K562 (cell line): ENCODE data around the gene FRAT2. TPM values are rescaled to one million over a fixed set of nuclear protein-coding genes. Genes with fewer than 3 reads are reported as not detected.
A peak's percentile ranks its signal among the peaks of the same experiment; 100 is the strongest.

ENCODE experiments used
- CBFA2T3 ChIP-seq: fragments of 450-650 bp; IDR thresholded peaks from 2 replicates; pipeline ENCODE4 v1.6.1; 2017
- CLOCK ChIP-seq: fragments of 250-450 bp; sonication (Bioruptor Pico); IDR thresholded peaks from 2 replicates; pipeline ENCODE4 v1.4.0; 2020; ENCODE audit warnings: mild to moderate bottlenecking, moderate library complexity, borderline replicate concordance
- EP400 ChIP-seq: fragments of 450-650 bp; IDR thresholded peaks from 2 replicates; pipeline ENCODE4 v1.6.1; 2017; ENCODE audit warnings: antibody characterized with exemption, mild to moderate bottlenecking, moderate library complexity
- ESRRB ChIP-seq: fragments of 250-450 bp; sonication (Bioruptor Pico); IDR thresholded peaks from 2 replicates; pipeline ENCODE4 v1.5.0; 2020; ENCODE audit warnings: mild to moderate bottlenecking, moderate library complexity, borderline replicate concordance
- MBD2 ChIP-seq: sonication (generic); IDR thresholded peaks from 2 replicates; pipeline ENCODE4 v1.6.1; 2016; ENCODE audit warnings: low read depth, borderline replicate concordance
- MYNN ChIP-seq, 2 experiments: sonication (generic); formaldehyde crosslinking in 1 of 2; IDR thresholded peaks; 2 replicates each; pipeline versions ENCODE4 v1.5.0 to v1.6.1; 2016 to 2020; ENCODE audit warnings: antibody characterized with exemption in 1 of 2, missing genetic modification reagents in 1 of 2
- SIX5 ChIP-seq, 2 experiments: IDR thresholded peaks; 2 replicates each; pipeline ENCODE4 v1.6.1; 2011; ENCODE audit warnings: low read length in 2 of 2, borderline replicate concordance in 1 of 2, low read depth in 1 of 2, mild to moderate bottlenecking in 1 of 2, moderate library complexity in 1 of 2; ENCODE audit not compliant: insufficient read depth in 1 of 2
- SPI1 ChIP-seq: IDR thresholded peaks from 2 replicates; pipeline ENCODE4 v1.6.1; 2011; ENCODE audit warnings: low read depth, low read length, control low read depth, borderline replicate concordance
- ZBTB43 ChIP-seq: sonication (generic); formaldehyde crosslinking; IDR thresholded peaks from 2 replicates; pipeline ENCODE4 v1.8.0; 2023; ENCODE audit warnings: mild to moderate bottlenecking, missing genetic modification reagents
- ZNF778 ChIP-seq: fragments of 450-650 bp; formaldehyde crosslinking; IDR thresholded peaks from 2 replicates; pipeline ENCODE4 v1.4.0; 2020; ENCODE audit warnings: mild to moderate bottlenecking, moderate library complexity
- ZNF785 ChIP-seq: fragments of 250-450 bp; sonication (Bioruptor Pico); IDR thresholded peaks from 2 replicates; pipeline ENCODE4 v1.4.0; 2020; ENCODE audit warnings: mild to moderate bottlenecking
- polyA plus RNA-seq, 8 experiments: library from polyadenylated mRNA; depleted of rRNA in 4 of 8; stranded (reverse) in 5 of 8; unstranded in 3 of 8; fragments of >200 nt; fragmentation: Nextera tagmentation in 2 of 8; fragmentation: Illumina TruSeq in 1 of 8; extraction: Ambion mirVana in 2 of 8; extraction: Trizol in 1 of 8; gene quantifications; 2 replicates each; pipeline versions ENCODE4 v1.2.1 to v1.2.3, GENCODE V29; 2011 to 2014; ENCODE audit warnings: inconsistent platforms in 1 of 8, missing spikeins in 1 of 8
- total RNA-seq, 7 experiments: library from RNA; depleted of rRNA in 6 of 7; stranded (reverse); fragments of >200 nt in 6 of 7; fragmentation: Illumina TruSeq in 2 of 7; extraction: Trizol in 2 of 7; gene quantifications; 2 replicates each; pipeline versions ENCODE4 v1.2.1 to v1.2.3, GENCODE V29; 2011 to 2021; ENCODE audit warnings: low replicate concordance in 1 of 7
- TF ChIP-seq, protein P1 (sequence below): sonication (generic); formaldehyde crosslinking; IDR thresholded peaks from 2 replicates; pipeline ENCODE4 v1.8.0; 2023; ENCODE audit warnings: missing genetic modification reagents, mild to moderate bottlenecking, borderline replicate concordance
- TF ChIP-seq, protein P2 (sequence below): fragments of 450-650 bp; IDR thresholded peaks from 2 replicates; pipeline ENCODE4 v1.6.1; 2016; ENCODE audit warnings: low read depth, mild to moderate bottlenecking, moderate library complexity
- TF ChIP-seq, protein P3 (sequence below): IDR thresholded peaks from 3 replicates; pipeline ENCODE4 v1.6.1; 2011; ENCODE audit warnings: borderline replicate concordance, mild to moderate bottlenecking; ENCODE audit not compliant: insufficient read length, insufficient read depth

The FRAT2 gene
- total and polyA plus RNA-seq, 9 of the 15 experiments (the other 6 are each of a cell fraction or from before 2014, with no cell fraction given), result 4.3 to 31.7 (median 19.5) TPM

- TF ChIP-seq ZNF785 (CRISPR knock-in tag) (no peak), CLOCK (CRISPR knock-in tag) (no peak), ESRRB (no peak), MBD2 (peak; percentile 93), SIX5 (IDR thresholded peaks at IDR 0.05; ENCODE audit: borderline replicate concordance in 1 of 2, insufficient read depth in 1 of 2, low read depth in 1 of 2, low read length in 2 of 2) (peak in 1 of 2 experiments; percentile 37; a peak in 1 of 4 replicates), SPI1 (0 out of 2 replicates have a peak, but pooled peaks have one; percentile 3), CBFA2T3 (peak; percentile 6; the same call in 1 of the 2 replicates), ZNF778 (CRISPR knock-in tag) (no peak), EP400 (peak; percentile 85), MYNN (IDR thresholded peaks at IDR 0.05) (no peak), MYNN (CRISPR knock-in tag; IDR thresholded peaks at IDR 0.05) (no peak), ZBTB43 (no peak)
- TF ChIP-seq, protein P1, sequence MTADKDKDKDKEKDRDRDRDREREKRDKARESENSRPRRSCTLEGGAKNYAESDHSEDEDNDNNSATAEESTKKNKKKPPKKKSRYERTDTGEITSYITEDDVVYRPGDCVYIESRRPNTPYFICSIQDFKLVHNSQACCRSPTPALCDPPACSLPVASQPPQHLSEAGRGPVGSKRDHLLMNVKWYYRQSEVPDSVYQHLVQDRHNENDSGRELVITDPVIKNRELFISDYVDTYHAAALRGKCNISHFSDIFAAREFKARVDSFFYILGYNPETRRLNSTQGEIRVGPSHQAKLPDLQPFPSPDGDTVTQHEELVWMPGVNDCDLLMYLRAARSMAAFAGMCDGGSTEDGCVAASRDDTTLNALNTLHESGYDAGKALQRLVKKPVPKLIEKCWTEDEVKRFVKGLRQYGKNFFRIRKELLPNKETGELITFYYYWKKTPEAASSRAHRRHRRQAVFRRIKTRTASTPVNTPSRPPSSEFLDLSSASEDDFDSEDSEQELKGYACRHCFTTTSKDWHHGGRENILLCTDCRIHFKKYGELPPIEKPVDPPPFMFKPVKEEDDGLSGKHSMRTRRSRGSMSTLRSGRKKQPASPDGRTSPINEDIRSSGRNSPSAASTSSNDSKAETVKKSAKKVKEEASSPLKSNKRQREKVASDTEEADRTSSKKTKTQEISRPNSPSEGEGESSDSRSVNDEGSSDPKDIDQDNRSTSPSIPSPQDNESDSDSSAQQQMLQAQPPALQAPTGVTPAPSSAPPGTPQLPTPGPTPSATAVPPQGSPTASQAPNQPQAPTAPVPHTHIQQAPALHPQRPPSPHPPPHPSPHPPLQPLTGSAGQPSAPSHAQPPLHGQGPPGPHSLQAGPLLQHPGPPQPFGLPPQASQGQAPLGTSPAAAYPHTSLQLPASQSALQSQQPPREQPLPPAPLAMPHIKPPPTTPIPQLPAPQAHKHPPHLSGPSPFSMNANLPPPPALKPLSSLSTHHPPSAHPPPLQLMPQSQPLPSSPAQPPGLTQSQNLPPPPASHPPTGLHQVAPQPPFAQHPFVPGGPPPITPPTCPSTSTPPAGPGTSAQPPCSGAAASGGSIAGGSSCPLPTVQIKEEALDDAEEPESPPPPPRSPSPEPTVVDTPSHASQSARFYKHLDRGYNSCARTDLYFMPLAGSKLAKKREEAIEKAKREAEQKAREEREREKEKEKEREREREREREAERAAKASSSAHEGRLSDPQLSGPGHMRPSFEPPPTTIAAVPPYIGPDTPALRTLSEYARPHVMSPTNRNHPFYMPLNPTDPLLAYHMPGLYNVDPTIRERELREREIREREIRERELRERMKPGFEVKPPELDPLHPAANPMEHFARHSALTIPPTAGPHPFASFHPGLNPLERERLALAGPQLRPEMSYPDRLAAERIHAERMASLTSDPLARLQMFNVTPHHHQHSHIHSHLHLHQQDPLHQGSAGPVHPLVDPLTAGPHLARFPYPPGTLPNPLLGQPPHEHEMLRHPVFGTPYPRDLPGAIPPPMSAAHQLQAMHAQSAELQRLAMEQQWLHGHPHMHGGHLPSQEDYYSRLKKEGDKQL (CRISPR knock-in tag), result no peak
- TF ChIP-seq, protein P2, sequence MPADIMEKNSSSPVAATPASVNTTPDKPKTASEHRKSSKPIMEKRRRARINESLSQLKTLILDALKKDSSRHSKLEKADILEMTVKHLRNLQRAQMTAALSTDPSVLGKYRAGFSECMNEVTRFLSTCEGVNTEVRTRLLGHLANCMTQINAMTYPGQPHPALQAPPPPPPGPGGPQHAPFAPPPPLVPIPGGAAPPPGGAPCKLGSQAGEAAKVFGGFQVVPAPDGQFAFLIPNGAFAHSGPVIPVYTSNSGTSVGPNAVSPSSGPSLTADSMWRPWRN, result no peak
- TF ChIP-seq, protein P3, sequence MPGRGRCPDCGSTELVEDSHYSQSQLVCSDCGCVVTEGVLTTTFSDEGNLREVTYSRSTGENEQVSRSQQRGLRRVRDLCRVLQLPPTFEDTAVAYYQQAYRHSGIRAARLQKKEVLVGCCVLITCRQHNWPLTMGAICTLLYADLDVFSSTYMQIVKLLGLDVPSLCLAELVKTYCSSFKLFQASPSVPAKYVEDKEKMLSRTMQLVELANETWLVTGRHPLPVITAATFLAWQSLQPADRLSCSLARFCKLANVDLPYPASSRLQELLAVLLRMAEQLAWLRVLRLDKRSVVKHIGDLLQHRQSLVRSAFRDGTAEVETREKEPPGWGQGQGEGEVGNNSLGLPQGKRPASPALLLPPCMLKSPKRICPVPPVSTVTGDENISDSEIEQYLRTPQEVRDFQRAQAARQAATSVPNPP, result no peak
These were observed at the start of gene FRAT2 (continued) for GRCh38 chr10:97334370-97335175.
